HFF-Myc (cell line): ENCODE results near the gene CDKN2B-AS1.

Source experiments
- DNase-seq: peaks from one replicate; pipeline ENCODE4 v3.0.0-alpha.2; 2011; ENCODE audit warnings: low read depth; ENCODE audit errors: extremely low read depth
- H3K4me3 ChIP-seq: replicated peaks from 2 replicates; pipeline ENCODE4 v1.5.1; 2011; ENCODE audit warnings: low read depth, mild to moderate bottlenecking, control low read depth, low read length
- CTCF ChIP-seq: IDR thresholded peaks from 2 replicates; pipeline ENCODE4 v1.5.1; 2012; ENCODE audit warnings: mild to moderate bottlenecking, low read depth, low read length, control low read depth; ENCODE audit errors: missing control alignments

The CDKN2B-AS1 gene

GRCh38 chr9:21996858-21997257 lies 2.3 kb downstream of the CDKN2B-AS1 start:
- no peak for TF ChIP-seq CTCF
- H3K4me3 ChIP-seq = peak overlapping the region; percentile 93
- no peak for DNase-seq

- H3K4me3 ChIP-seq = no peak overlapping the region
- DNase-seq = no peak
- TF ChIP-seq CTCF = no peak
Observed at GRCh38 chr9:21997480-21997879, 2.9 kb downstream of the CDKN2B-AS1 start.

- DNase-seq = no peak
- H3K4me3 ChIP-seq = no peak overlapping the region
Observed at GRCh38 chr9:21998026-21998425, 3.4 kb downstream of the CDKN2B-AS1 start.

GRCh38 chr9:22002038-22002437 lies 7.4 kb downstream of the CDKN2B-AS1 start:
- no peak overlapping the region for H3K4me3 ChIP-seq
- no peak for TF ChIP-seq CTCF
- DNase-seq = no peak

More at GRCh38 chr9:21998026-21998425, 3.4 kb downstream of the CDKN2B-AS1 start:
- no peak for TF ChIP-seq CTCF

GRCh38 chr9:22005021-22005701 lies 10.6 kb downstream of the CDKN2B-AS1 start:
- DNase-seq = no peak
- H3K4me3 ChIP-seq = peak overlapping the region; percentile 36
- TF ChIP-seq CTCF = no peak

GRCh38 chr9:22005702-22006606 lies 11.4 kb downstream of the CDKN2B-AS1 start:
- H3K4me3 ChIP-seq = peak overlapping the region; percentile 36
- TF ChIP-seq CTCF = no peak
- no peak for DNase-seq
